ENCODE measurements around the gene CCDC149. TPM values are rescaled to one million over a fixed set of nuclear protein-coding genes. Genes with fewer than 3 reads are reported as not detected.
"Not testable (repeated sequence)": the region's sequence is repeated elsewhere in the genome, so short reads cannot be mapped to it uniquely, and the experiment has no call there.

CCDC149 gene
- polyA plus RNA-seq, 1 donor, result 13.8 TPM

DNA sequence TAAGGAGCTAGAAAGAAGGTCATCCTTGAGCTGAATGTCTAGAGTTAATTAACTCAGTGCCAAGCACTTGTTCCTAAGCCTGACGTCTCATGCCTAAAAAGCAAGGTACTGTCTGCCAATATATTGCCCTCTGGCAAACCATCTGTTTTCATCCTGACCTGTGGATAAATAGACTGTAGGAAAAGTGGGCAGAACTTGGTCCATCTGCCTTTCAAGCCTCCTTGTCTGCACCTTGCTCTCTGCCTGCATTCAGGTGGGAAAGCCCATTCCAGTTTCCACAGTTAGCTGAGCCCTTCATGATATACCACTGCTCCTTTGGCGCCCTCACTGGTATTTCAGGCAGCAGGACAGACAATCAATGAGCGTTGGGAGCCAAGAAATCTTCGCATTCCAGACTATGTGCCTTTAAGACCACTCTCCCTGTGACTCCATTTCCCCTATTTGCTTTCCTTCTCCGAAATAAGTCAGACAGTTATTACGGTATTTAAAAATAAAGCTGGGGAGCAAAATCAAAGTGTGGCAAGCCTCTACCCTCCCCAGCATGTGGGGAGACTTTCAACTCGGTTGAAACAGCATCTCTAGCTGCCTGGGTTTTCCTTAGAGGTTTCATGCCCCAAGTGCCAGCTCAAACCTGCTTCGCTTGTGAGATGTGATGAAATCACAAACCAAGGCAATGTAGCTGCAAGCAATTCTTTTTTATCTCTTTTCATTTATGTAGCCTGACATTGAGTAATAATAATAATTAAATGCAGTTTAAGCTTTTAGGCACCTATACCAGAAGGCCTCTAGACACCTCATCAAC lies 2.5 kb upstream of the CCDC149 start:
- no peak for DNase-seq

- DNase-seq, result no peak
These were observed 1.6 kb upstream of the CCDC149 start for GRCh38 chr4:24914460-24914859.

- no peak for DNase-seq
These were observed 260 bp upstream of the CCDC149 start for GRCh38 chr4:24913119-24913485.

DNA sequence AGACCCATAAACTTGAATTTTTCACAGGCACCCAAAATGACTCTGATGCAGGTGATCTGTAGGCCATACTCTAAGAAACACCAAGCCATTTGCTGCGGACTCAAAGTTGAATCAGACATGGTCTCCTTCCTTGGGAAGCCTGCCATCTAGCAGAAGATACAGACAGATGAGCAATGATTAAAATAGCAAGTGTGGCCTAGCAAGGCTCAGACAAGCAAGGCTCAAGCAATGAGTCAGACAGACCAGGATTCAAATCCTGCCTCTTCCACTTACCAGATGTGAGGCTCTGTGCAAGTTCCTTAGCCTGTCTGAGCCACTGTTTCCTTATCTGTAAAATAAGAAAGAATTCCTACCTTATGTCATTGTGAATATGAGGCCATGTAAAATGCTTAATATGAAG lies 2.3 kb downstream of the CCDC149 start:
- DNase-seq, result no peak

DNA sequence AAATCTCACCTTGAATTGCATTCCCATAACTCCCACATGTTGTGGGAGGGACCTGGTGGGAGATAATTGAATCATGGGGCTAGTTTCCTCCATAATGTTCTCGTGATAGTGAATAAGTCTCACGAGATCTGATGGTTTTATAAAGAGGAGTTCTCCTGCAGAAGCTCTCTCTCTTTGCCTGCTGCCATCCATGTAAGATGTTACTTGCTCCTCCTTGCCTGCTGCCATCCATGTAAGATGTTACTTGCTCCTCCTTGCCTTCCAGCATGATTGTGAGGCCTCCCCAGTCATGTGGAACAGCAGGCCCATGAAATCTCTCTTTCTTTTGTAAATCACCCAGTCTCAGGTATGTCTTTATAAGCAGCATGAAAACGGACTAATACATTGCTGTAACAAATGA lies 3.2 kb downstream of the CCDC149 start:
- not testable (repeated sequence) for DNase-seq

- no peak for DNase-seq
These were observed 15.2 kb downstream of the CCDC149 start for GRCh38 chr4:24897639-24898038.

DNA sequence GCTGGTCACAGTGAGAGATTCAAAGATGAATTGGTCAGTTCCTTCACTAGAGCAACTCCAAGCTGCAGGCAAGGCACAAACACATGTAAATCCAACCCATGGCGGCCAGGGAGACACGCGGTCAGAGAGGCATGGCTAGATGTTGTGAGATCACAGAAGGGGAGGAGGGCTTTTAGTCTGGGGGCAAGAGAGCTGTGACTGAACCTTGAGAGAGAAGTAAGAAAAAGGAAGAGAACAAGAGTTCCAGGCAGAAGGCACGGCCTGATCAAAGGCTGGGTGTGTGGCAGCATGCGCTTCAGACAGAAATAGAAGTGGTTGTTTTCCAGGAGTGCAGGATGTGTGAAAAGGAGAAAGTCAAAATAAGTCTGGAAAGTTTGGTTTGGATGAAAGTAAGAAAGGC lies 15.9 kb downstream of the CCDC149 start:
- no peak for DNase-seq

GRCh38 chr4:24896056-24896455 lies 16.8 kb downstream of the CCDC149 start:
- no peak for DNase-seq

DNA sequence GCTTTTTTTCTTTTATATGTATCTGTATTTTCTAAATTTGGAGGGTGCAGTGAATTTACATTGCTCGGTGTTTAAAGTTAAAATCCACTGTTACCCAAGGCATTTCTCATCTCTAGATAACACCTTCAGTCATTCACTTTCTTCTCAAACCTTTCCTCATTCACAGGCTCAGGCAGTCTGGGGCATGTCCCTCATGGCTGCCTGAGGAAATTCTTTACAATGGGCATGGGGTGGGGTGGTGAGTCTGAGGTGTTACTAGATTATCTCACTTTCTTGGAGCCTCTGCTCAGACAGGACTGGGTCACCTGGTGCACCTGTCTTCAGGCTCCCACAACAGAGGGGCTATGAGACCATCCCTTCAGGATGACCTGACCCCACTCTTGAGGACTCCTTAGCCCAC lies 17.4 kb downstream of the CCDC149 start:
- no peak for DNase-seq

DNA sequence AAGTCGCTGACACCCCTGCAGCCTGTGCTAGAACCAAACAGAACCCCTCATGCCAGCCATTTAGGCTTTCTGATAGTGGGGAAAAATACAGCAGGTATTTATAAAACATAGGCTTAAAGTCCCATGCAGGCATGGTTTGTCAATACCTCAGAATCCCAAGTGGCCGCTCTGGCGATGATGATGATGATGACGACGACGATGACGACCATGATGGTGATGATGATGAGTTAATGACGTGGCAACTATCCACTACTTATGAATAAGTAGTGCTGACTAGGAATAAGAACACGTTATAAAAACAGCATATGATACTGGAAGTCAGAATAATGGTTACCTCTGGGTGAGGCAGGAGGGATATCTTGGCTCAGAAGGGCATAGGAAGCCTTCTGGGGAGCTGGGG lies 18.0 kb downstream of the CCDC149 start:
- no peak for DNase-seq

DNA sequence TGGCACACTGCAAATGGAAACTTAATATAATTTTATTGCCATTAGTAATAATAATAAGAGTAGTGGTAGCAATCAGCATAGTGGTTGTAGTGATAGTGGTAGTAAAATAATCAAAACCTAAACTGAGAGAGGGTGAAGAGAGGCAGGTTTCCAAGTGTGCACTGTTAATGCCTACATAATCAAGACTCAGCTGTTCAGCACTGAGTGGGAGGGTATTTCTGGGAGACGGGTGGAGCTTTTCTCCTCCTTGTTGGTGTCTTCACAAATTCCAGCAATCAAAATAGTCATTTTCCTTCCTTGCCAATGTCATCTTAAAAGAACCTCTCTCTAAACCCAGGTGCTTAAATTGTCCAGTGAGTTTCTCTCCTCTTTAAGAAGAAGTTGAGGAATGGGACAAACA lies 18.6 kb downstream of the CCDC149 start:
- no peak for DNase-seq

DNA sequence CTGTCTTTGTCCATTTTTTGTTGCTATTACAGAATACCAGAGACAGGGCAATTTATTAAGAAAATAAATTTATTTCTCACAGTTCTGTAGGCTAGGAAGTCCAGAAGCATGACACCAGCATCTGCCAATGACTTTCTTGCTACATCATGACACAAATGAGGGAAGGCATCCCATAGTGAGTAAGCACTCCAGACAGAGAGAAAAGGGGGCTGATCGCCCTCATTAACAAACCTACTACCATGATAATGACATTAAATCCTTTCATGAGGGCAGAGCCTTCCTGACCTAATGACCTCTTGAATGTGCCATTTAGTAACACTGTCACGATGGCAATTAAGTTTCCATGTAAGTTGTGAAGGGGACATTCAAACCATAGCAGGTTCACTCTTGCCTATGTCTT lies 20.1 kb downstream of the CCDC149 start:
- no peak for DNase-seq

DNA sequence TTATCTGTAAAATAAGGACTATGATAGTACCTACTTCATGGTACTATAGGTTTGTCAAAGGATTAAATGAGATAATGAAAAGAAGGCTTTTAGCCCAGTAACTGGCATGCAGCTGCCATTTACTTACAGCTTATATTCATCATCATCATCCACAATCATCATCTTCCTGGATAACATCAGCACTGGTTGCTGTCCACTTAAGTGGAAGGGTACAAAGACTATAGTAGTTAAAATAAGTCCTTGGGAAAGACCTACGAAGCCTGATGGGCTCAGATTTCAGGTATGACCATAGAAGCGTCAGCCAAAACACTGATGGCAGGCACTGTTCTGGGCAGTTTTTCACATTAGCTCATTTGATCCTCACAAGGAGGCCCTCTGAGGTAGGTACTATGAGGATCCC lies 20.6 kb downstream of the CCDC149 start:
- no peak for DNase-seq

- DNase-seq, result no peak
These were observed 22.2 kb downstream of the CCDC149 start for GRCh38 chr4:24890561-24891126.

GRCh38 chr4:24889991-24890390 lies 22.9 kb downstream of the CCDC149 start:
- no peak for DNase-seq

DNA sequence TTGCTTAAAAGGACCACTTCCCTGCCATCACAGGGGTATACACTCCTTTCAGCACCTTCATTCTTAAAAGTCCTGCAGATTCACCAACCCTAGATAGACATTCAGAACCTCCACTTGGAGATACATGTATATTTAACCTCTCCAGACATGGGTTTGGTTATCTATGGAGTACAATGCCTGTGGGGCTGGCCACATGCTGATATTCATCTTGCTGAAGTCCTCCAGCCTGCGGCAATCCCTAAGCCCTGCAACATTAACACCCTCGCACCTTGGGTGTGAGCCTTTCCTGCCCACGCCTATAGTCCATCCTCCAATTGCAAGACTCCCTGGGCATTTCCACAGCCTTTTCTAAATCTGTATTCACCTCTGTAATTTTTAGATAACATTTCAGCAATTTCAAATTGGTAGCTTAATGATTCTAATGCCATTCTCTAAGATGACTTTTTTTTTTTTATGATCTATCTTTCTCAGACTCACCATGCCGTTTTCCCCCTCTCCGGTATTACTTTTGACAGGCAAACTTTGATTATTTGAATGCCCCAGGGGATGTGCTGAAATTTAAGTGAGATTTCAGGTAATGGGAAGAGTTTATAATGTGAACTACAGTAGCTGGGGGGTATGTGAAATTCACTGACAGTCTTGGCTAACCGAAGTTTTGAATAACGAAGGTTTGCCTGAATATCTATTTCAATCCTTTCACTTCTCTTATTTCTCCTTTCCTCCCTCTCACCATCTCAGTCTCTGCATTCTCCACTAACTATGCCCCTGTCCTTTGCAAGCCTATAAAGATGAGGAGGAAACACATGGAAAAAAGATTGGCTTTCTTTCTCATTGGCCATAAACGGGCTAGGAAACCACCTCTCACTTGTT lies 24.1 kb downstream of the CCDC149 start:
- no peak for DNase-seq

- DNase-seq, result no peak
These were observed 24.9 kb downstream of the CCDC149 start for GRCh38 chr4:24887881-24888430.

- DNase-seq, result no peak
These were observed 26.2 kb downstream of the CCDC149 start for GRCh38 chr4:24886596-24886995.

DNA sequence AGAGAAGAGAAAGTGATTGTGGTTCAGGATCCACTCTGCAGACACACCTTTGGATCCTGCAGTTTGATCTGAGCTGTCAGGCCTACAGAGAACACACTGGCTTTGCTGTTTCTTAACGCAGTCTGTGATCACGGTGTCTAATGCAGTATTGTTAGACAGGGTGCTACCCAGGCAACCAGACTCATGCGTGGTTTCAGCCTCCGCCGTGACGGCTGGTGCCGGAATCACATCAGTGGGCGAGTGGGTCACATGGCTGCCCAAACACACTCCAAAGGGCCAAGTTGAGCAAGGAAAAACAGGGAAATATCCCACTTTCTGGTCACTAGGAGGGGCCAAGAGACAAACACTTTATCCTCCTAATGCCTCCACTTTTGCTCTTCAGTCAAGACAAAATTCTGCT lies 27.5 kb downstream of the CCDC149 start:
- no peak for DNase-seq

DNA sequence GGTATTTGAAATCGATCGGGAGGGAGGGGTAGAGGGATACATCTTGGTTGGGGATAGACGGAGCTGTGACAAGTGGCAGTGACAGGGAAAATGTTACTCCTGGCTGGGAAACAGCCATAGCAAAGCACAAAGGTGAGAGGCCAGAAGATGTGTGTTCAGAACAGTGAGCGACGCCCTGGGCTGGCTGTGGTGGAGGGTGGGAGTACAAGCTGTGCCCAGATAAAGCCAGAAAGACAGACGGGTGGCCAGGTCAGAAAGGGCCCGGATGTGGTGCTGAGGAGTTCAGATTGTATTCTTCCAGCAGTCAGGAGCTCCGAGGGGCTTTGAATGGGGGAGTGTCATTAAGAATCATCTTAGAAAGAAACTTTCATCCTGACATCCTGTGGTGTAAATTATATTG lies 27.9 kb downstream of the CCDC149 start:
- DNase-seq, result no peak

- DNase-seq, result no peak
These were observed 31.2 kb downstream of the CCDC149 start for GRCh38 chr4:24881508-24882196.

DNA sequence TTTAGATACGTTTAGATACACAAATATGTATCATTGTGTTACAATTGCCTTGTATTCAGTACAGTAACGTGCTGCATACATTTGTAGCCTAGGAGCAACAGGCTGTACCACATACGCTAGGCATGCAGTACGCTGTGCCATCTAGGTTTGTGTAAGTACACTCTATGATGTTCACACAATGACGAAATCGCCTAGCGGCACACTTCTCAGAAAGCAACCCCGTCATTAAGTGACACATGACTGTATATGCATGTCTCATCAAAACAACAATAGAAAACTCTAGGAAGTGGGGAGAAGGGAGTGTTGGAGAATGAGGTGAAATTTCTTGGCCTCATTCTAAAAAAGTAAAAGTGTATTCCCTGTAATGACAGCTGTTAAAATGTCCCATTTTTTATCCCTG lies 32.7 kb downstream of the CCDC149 start:
- DNase-seq, result no peak

DNA sequence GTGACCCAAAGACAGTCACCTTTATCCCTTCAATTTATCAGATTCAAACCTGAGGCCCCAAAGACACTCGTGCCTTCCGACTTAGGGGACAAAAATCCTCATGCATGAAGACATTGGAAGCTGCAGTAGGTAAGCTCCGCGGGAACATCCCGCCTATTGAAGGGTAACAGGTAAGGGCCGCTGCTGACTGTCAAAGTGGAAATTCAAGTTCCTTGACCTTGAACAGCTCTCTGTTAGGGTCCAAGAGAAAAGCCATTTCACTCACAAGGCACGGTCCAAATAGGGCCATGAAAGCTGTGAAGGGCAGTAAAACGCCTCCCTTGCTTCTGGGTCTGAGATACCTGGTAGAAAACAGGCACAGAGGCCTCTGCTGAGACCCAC lies 34.2 kb downstream of the CCDC149 start:
- DNase-seq, result no peak

All from hindlimb muscle (tissue), 1 donor.